Activated CD8-positive, alpha-beta memory T cell treated with anti-CD3 and anti-CD28 coated beads for 4 hours (primary cell): ENCODE measurements around the gene LUZP2.

ENCODE experiments used
- DNase-seq, 2 donors: peaks; one replicate each; pipeline ENCODE4 v3.0.0-alpha.2; 2020; ENCODE audit warnings: low read depth in 2 of 2

The LUZP2 gene

DNA sequence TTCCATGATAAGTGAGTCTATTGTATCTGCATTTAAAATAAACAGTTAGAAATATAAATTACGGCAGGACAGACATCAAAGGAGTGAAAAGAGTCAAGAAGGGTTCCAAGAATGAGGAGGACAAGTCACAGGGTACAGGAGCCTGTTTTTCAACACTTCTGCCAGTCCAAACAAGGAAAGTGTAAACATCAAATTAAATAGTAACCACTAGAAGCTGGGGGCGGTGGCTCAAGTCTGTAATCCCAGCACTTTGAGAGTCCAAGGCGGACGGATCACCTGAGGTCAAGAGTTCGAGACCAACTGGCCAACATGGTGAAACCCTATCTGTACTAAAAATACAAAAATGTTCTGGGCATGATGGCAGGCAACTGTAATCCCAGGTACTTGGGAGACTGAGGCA is 219.6 kb downstream of the LUZP2 start:
- DNase-seq: no peak

DNA sequence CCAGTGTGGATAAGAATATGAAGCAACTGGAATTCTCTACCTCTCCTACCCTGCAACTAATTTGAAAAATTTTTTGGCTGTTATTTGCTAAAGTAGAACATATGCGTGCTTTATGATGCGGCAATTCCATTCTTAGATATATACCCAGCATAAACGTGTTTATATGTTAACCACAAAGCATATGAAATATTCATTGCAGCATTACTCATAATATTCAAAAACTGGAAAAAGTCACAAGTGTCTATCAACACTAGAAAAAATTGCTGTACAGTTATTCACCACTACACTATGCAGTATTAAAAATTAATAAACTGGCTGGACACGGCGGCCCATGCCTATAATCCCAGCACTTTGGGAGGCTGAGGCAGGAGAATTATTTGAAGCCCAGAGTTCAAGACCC is 226.4 kb downstream of the LUZP2 start:
- DNase-seq: no peak

DNA sequence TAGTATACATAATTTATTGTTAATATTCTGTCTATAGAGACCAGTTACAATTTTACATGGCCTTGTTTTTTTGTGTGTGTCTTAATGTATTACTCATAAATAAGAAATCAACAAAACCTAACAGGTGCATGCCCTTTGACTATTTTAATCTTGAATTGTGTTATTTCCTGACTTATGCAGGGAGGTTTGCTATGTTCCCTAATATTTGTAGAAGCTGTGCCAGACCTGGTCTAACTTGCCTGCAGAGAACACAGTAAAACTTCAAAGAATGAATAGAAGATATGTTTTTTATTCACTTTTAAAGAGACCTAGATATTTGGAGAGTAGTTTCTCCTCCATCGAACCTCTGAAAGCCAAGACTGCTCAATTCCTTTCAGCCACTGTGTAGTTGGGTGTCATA is 234.7 kb downstream of the LUZP2 start:
- DNase-seq: no peak

DNA sequence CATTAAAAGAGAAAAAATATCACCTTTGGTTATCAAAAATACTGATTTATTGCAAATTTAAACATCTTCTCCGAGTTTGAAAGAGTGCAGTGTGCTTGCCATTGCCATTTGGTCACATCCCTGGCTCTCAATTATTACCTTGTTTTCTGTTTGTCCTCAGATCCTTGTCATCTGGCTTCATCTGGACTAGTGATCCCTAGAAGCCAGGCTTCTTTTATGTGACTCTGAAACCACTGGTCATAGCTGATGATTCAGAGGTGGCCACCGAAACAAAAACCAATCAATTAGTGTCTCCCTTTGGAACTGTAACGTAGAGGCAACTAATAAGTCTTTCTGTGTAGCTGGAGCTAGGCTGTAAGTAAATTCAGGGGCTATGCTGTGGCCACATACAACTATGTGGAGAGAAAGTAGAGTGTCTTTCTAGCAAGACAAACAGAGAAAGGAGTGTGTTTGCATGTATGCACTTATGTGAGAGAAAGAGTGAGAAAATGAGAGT is 237.9 kb downstream of the LUZP2 start:
- DNase-seq: no peak

DNA sequence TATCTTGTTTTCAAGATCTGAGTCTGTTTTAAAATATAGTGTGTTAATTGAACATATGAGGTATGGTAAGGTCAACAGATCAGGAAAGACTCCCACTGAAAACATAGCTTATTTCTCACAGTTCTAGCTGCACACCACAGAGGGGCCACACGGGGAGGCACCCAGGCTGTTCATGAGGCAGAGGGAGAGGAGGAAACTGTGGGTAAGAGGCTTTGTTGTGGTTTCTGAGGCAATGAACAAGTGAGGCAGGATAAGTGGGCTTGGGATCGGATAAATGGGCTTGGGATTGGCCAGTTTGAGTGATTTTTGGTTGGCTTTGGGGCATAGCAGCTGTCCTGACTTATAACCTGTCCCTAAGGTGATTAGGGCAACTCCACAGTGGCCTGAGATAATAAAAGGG is 242.1 kb downstream of the LUZP2 start:
- DNase-seq: no peak

DNA sequence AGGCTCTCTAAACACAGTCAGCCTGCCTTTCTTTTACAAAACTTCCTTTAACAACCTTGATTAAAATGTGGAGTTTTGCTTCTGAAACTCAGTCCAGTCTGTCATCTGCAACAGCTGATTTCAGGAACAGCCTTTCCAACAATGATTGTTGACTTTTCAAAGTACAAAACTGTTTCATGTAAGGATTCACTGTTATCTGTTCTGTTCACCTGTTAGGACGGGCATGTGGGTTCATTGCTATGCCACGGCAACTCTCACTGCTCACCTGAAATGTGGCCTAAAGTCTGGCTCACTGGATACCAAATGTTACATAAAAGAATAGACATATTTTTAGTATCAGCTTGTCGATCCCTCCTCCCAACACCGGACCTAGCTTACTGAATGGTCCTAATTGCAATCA is 242.8 kb downstream of the LUZP2 start:
- DNase-seq: no peak

DNA sequence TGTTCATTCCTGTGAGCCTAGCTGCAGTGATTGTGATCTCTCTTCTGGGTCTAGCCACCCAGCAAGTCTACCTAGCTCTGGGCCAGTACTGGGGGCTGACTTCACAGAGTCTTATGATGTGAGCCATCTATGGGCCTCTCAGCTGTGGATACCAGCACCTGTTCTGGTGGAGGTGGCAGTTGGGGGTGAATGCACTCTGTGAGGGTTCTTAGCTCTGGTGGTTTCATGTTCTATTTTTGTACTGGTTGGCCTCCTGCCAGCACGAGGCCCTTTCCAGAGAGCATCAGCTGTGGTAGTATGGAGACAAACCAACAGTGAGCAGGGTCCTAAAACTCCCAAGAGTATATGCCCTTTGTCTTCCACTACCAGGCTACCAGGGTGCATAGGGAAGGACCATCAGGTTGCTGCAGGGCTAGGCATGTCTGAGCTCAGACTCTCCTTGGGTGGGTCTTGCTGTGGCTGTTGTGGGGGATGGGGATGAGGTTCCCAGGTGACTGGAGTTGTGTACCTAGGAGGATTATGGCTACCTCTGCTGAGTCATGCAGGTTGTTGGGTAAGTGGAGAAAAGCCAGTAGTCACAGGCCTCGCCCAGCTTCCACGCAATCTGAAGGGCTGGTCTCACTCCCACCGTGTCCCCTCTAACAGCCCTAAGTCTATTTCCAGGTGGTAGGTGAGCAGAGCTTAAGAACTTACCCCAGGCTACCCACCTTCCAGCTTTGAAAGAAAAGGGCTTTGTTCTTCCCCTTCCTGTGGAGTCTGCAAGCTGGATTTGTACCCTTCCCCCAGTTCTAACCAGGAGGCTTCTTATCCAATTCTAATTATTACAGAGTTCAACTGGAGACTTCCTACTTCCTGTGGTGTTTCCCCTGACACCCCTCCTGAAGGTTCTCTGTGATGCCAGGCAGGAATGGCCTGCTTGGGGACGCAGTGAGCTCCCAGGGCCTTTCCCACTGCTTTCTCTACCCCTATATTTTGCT is 250.7 kb downstream of the LUZP2 start:
- no peak for DNase-seq

DNA sequence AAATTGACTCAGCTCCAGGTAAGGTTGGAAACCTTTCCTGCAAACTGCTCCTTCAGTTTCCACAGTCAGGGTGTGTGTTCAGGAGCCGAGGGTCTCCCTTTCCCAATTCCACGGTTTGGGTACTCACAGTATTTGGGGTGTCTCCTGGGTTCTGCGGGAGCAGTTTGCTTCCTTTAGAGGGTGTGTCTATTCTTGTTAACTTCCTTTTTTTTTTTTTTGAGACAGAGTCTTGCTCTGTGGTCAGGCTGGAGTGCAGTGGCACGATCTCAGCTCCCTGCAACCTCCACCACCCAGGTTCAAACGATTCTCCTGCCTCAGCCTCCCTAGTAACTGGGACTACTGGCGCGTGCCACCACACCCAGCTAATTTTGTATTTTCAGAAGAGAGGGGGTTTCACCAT is 251.4 kb downstream of the LUZP2 start:
- DNase-seq: no peak

DNA sequence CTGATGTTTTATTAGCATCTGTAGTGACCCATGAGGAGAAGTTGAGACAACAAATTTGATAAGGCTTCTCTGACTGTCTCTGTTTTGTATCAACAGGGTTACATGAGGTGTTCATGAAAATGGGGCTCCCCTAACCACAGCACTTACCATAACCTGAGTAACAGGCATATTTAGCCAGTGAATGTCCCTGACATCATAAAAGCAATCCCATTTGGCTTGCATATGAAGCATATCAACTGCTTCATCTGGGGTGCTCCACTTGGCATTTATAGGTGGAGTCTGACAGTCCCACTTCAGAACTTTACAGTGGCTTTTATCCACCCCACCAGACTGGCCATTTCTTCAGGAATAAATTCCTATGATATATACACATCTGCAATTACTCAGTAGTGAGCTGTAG is 257.6 kb downstream of the LUZP2 start:
- no peak for DNase-seq

DNA sequence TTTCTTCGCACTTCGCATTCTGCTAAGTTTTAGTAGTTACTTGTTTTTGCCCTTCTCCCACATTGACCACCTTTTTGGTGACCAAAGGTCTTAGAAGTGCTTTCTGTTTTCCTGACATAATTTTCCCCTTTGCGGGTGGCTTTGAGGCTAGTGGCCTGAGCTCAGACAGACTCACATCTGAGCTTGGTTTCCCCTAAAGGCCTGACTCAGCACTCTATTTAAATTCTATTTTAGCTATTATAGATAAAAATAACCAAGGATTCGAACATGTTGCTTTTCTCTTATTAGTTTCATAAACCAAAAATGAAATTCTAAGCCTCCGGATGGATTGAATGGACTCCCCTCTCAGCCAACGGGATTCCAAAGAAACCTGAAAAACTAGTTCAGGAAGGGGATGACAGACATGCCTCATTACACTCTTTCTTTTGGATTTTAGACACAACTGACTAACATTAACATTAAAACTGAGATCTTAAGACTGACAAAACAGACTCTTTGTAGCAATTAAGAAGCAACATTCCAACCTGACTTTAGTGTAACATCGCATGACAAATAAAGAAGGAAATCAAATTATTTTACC is 258.5 kb downstream of the LUZP2 start:
- no peak for DNase-seq

DNA sequence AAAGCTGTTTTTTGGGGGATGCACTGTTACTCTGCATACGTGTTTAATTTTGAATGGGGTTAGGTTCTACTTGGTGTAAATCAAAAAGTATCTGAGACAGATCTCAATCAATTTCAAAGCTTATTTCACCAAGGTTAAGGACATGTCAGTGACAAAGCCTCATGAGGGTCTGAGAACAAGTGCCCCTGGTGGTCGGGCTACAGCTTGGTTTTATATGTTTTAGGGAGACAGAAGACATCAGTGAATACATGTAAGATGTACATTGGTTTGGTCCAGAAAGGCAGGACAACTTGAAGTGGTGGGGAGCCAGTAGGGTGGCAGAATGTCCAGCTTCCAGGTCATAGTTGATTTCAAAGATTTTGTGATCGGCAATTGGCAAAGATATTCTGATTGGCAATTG is 262.9 kb downstream of the LUZP2 start:
- no peak for DNase-seq

DNA sequence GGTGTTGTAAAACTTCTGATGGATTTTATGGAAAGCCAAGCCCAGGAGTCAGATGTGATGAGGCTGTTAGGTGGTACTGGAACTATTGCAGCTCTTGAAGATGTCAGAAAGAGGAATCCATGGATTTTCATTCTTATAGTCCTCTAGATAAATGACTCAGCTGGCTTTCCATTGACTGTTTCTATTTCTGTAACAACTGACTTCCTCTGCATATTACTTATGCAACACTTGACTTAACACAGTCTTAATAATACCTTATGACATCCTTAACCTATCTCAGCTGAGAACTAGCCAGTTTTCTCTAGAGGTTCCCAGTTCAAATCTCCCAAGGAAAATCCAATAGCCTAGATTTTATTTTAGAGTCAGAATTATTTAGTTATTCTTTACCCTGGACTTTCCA is 263.8 kb downstream of the LUZP2 start:
- no peak for DNase-seq

DNA sequence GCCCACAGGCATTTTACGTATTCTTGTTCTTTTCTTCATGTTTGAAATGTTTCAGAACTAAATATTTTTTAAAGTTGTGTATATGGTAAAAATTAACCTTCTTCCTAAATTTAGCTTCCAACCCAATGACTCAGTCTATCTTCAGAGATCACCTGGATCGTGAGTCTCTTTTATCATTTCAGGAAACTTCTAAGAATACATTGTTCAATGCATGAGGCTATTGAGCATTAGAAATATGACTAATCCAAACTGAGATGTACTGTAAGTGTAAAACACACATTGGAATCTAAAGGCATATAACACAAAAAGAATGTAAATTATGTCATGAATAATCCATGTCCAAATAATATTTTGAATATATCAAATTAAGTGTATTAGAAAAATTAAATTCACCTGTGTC is 265.2 kb downstream of the LUZP2 start:
- no peak for DNase-seq

DNA sequence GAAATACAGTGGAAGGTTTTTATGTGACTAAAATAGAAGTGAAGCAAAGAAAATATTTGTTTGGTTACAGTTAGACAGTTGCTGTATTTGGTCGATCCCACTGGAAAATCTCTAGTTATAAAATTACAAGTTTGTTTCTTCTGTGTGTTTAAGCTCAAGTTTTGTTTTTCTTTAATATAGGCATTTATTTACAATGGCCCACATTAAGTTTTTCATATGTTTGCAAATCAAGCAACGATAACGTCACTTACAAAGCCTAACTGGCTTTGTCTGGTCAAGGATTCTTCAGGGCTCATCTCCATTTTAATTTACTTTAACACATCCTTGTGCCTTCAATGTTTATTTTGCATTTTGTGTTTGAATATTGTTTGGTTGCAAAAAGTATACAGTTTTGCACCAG is 270.6 kb downstream of the LUZP2 start:
- no peak for DNase-seq

DNA sequence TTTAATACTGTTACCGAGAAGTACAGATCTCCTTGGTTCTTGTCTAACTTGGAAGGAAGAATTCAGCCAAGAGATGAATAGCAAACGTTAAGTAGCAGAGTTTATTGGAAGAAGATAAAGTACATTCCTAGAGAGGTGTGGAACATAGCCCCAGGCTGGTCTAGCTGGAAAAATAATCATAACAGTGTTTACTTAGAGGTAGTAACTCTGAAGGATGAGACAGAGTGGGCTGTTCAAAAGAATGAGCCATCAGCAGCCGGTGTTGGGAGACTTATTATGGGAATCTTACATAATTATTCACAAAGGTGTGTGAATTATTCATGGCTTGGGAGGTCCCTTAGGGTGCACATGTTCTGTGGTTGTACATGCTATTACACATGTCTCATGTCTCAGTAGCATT is 276.5 kb downstream of the LUZP2 start:
- no peak for DNase-seq

DNA sequence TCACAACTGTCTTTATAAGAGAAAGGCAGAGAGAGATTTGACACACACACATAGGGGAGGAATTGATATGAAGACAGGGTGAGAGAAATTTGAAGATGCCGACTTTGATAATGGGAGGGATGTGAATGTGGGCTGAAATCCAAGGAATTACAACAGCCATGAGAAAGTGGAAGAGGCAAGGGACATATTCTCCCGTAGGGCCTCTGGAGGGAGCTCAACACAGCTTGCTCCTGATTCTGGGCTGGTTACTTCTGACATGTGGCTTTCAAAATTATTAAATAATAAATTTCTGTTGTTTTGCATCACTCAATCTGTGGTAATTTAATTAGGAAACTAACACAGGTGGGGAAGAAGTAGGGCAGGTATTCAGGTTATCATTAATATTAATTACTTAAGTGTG is 282.9 kb downstream of the LUZP2 start:
- no peak for DNase-seq

DNA sequence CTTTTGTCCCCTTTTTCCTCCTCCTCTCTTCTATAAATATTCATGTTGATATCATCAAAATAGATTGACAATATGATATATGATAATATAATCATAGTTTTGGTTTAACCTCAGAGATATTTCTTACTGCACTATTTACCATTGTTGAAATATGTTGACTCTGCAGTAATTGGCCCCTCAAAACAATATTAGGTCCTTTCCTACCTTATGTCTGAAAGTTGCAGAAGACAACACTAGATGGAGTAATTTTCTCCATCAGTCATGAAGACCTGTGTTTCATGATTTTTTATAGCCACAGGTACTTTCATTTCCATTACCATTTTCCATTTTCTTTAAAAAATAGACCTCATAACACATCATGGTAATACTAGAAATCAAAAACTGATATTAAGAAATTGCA is 284.4 kb downstream of the LUZP2 start:
- no peak for DNase-seq

DNA sequence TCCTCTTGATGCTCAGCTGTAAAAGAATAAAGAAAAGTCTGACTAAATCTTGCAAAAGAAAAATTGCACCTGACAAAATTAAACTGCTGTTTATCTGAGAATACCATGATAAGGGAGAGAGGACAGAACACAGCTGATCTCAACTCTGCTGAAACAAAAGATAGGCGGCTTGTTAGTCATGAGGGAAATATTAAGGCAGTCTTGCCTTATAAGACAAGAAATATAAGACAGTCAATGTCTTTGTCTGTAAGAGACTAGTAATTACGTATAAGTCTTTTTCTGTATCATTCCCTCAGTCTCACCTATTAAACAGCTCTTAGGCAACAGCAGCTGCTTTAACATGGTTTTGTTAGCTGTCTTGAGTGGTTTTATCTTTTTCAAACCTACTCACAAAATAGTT is 296.6 kb downstream of the LUZP2 start:
- no peak for DNase-seq

DNA sequence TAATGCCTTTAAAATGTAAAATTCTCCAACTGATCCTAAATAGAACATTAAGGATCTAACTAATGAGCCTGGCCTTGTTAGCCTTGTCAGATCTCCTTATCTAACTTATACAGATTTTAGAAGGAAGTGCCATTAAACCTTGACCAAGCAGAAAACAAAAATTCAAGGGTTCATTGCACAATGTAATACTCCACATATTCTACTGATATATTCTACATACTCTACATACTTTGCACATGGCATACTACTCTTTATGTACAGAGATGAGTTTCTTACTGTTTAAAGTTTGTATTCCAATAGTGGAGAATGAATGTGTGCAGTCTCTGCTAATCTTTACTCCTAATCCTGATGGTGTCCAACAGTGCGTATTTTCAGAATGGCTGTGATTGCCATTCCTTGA is 297.2 kb downstream of the LUZP2 start:
- no peak for DNase-seq

DNA sequence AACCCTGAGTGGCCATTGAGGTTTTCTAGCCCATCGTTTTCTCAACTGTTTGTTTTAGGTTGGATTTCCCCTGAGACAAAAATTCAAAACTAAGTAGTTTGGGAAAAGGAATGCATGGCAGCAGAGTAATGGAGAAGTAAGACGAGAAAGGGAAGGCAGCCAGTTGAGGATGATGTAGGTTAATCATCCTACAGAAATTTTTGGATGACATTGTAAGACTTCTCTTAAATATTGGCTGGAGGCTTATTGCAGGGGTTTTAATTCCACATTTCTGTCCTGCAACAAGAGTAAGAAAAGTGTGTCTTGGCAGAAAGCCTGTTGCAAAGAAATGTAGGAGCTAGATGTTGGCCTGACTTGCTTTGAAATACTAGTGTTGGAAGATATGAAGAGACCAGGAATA is 308.8 kb downstream of the LUZP2 start:
- no peak for DNase-seq

DNA sequence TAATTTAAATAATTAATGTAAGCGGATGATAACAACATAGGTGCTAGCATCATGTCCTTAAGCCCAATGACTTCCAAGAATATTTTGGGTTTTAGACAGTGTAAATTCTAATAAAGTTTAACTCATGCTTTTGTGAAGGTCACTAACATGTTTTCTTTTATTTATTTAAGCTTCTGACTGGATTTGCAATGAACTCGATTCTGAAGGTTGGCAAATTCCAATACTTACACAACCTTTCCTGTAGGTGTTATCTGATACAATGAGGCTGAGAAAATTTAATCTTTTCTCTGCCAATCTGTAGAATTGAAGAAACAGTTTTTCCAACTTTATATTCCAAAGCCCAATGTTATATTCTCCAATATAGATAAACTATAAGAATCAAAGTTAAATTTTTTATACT is 311.3 kb downstream of the LUZP2 start:
- DNase-seq: no peak

DNA sequence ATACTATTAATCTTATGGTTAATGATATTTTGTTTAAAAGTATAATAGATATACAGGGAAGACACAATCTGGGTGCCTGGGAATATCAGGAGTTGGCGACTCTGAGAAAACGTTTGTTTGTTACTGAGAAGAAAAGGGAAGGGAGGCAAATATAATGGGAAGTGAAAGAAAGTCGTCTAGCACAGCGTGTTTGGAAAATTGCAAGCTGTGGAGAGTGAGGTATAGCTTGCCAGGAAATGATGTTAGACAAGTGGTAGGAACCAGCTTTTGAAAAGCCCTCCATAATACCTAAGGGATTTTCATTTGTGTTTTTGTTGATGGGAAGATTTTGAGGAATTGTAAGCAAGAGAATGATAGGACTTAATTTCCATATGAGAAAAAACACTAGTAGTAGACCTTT is 322.2 kb downstream of the LUZP2 start:
- DNase-seq: no peak

DNA sequence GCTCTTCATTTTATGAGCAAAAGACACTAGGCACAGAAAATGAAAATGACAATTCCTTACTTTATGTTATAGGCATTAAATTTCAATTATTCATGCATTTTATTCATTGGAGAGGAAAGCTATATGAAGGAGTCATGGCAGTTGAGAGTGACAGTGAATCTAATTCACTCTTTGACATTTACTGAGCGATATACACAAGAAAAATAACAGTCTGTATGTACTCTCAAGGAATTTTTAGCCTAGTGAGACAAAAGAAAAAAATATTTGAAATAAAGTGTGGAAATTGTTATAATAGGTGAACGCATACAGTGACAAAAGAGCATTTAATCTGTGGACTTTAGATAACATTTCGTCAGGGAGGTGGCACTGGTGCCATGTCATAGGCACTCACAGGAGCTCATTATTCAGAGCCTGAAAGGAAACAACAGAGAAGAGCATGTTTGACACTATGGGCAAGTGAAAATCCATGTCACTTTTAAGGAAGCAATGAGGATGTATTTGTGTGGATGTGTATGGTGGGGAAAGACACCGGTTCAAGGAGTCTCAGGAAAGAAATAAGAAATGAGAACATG is 323.1 kb downstream of the LUZP2 start:
- DNase-seq: no peak
